WTC11 (cell line): ENCODE measurements around the gene STXBP6. TPM values are rescaled to one million over a fixed set of nuclear protein-coding genes. Genes with fewer than 3 reads are reported as not detected.
"Not testable (repeated sequence)": the region's sequence is repeated elsewhere in the genome, so short reads cannot be mapped to it uniquely, and the experiment has no call there.

ENCODE experiments used
- ATAC-seq: fragments of 200-7000 bp; cut with Tn5 transposase; 2 replicates; pipeline ENCODE4 v1.10.0; 2021; ENCODE audit warnings: mild to moderate bottlenecking, moderate library complexity
- CTCF ChIA-PET: fragments of 300-600 bp; sonication (Branson Sonifier 250); formaldehyde crosslinking; loops from one replicate; lab custom pipeline; 2021; ENCODE audit warnings: antibody characterized with exemption; lab: Charles Lee
- POLR2A ChIA-PET: fragments of 350-600 bp; sonication (Branson Sonifier 250); formaldehyde crosslinking; loops from one replicate; lab custom pipeline; 2021; ENCODE audit warnings: antibody characterized with exemption; lab: Charles Lee
- DNase-seq: peaks from one replicate; pipeline ENCODE4 v3.0.0; 2021; ENCODE audit warnings: low spot score
- H3K27ac Mint-ChIP-seq: 2 replicates; pipeline ENCODE4 v1.8.0; 2021; ENCODE audit warnings: mixed read lengths
- H3K27me3 Mint-ChIP-seq: 2 replicates; pipeline ENCODE4 v1.8.0; 2021; ENCODE audit warnings: low read depth, mild to moderate bottlenecking, moderate library complexity, mixed read lengths
- H3K36me3 Mint-ChIP-seq: 2 replicates; pipeline ENCODE4 v1.8.0; 2021; ENCODE audit warnings: mixed read lengths
- H3K4me1 Mint-ChIP-seq: 2 replicates; pipeline ENCODE4 v1.8.0; 2022; ENCODE audit warnings: mixed read lengths
- H3K4me3 Mint-ChIP-seq: 2 replicates; pipeline ENCODE4 v1.8.0; 2021; ENCODE audit warnings: mild to moderate bottlenecking, moderate library complexity, mixed read lengths
- H3K9me3 Mint-ChIP-seq: 2 replicates; pipeline ENCODE4 v1.8.0; 2021; ENCODE audit warnings: mixed read lengths
- ATF6 ChIP-seq: sonication (generic); formaldehyde crosslinking; IDR thresholded peaks from 2 replicates; pipeline ENCODE4 v1.8.1; 2023; ENCODE audit warnings: mild to moderate bottlenecking, missing genetic modification reagents
- CDX4 ChIP-seq: fragments of 250-450 bp; sonication (Bioruptor Pico); IDR thresholded peaks from 2 replicates; pipeline ENCODE4 v1.9.0; 2021; ENCODE audit warnings: moderate library complexity, mild to moderate bottlenecking, inconsistent platforms, borderline replicate concordance
- CREM ChIP-seq: sonication (generic); formaldehyde crosslinking; IDR thresholded peaks from 2 replicates; pipeline ENCODE4 v1.8.1; 2022; ENCODE audit warnings: mild to moderate bottlenecking, missing genetic modification reagents, moderate library complexity
- ESRRA ChIP-seq: sonication (generic); formaldehyde crosslinking; IDR thresholded peaks from 2 replicates; pipeline ENCODE4 v1.8.1; 2022; ENCODE audit warnings: mild to moderate bottlenecking, missing genetic modification reagents, borderline replicate concordance
- FOXK1 ChIP-seq: sonication (generic); formaldehyde crosslinking; IDR thresholded peaks from 2 replicates; pipeline ENCODE4 v1.8.0; 2022; ENCODE audit warnings: mild to moderate bottlenecking, moderate library complexity, missing genetic modification reagents
- IRF1 ChIP-seq: sonication (generic); formaldehyde crosslinking; IDR thresholded peaks from 2 replicates; pipeline ENCODE4 v1.8.0; 2023; ENCODE audit warnings: missing genetic modification reagents
- JUN ChIP-seq: sonication (generic); formaldehyde crosslinking; IDR thresholded peaks from 2 replicates; pipeline ENCODE4 v1.8.0; 2023; ENCODE audit warnings: mild to moderate bottlenecking, missing genetic modification reagents
- MAX ChIP-seq: sonication (generic); formaldehyde crosslinking; IDR thresholded peaks from 2 replicates; pipeline ENCODE4 v1.8.0; 2022; ENCODE audit warnings: mild to moderate bottlenecking, missing genetic modification reagents
- MLX ChIP-seq: sonication (generic); formaldehyde crosslinking; IDR thresholded peaks from 2 replicates; pipeline ENCODE4 v1.8.1; 2023; ENCODE audit warnings: mild to moderate bottlenecking, missing genetic modification reagents, moderate library complexity
- MYBL2 ChIP-seq: sonication (generic); formaldehyde crosslinking; IDR thresholded peaks from 2 replicates; pipeline ENCODE4 v1.8.1; 2023; ENCODE audit warnings: mild to moderate bottlenecking, moderate library complexity, missing genetic modification reagents
- RORB ChIP-seq: fragments of 250-450 bp; sonication (Bioruptor Pico); IDR thresholded peaks from 2 replicates; pipeline ENCODE4 v1.9.0; 2021; ENCODE audit warnings: mild to moderate bottlenecking
- SMAD4 ChIP-seq: sonication (generic); formaldehyde crosslinking; IDR thresholded peaks from 2 replicates; pipeline ENCODE4 v1.8.0; 2022; ENCODE audit warnings: mild to moderate bottlenecking, missing genetic modification reagents
- STAT6 ChIP-seq: sonication (generic); formaldehyde crosslinking; conservative IDR thresholded peaks from 2 replicates; pipeline ENCODE4 v1.8.1; 2023; ENCODE audit warnings: mild to moderate bottlenecking, low read depth, missing genetic modification reagents, moderate library complexity
- USF1 ChIP-seq: sonication (generic); formaldehyde crosslinking; IDR thresholded peaks from 2 replicates; pipeline ENCODE4 v1.8.0; 2022; ENCODE audit warnings: mild to moderate bottlenecking, missing genetic modification reagents
- ZNF219 ChIP-seq: sonication (generic); formaldehyde crosslinking; IDR thresholded peaks from 2 replicates; pipeline ENCODE4 v1.8.0; 2023; ENCODE audit warnings: missing genetic modification reagents, mild to moderate bottlenecking, borderline replicate concordance
- ZNF232 ChIP-seq: sonication (generic); formaldehyde crosslinking; IDR thresholded peaks from 2 replicates; pipeline ENCODE4 v1.8.0; 2022; ENCODE audit warnings: mild to moderate bottlenecking, missing genetic modification reagents
- ZNF425 ChIP-seq: fragments of 250-450 bp; sonication (Bioruptor Pico); conservative IDR thresholded peaks from 2 replicates; pipeline ENCODE4 v1.9.0; 2021; ENCODE audit warnings: mild to moderate bottlenecking
- total RNA-seq: library from RNA; stranded (reverse); gene quantifications from 3 replicates; pipeline ENCODE4 v1.2.3, GENCODE V29; 2021

Gene STXBP6
- total RNA-seq, 1 experiment from 2014 or later: 4.2 TPM

GRCh38 chr14:24774187-24774915 lies 275.6 kb downstream of the STXBP6 start:
- Mint-ChIP-seq H3K27ac (no peak overlapping the region), H3K27me3 (no peaks in the 10 kb centered on the region; the same call in none of the 2 replicates), H3K9me3 (peaks cover 14% of the 10 kb centered on the region), H3K36me3 (no peaks in the 10 kb centered on the region), H3K4me1 (peaks cover 27% of the 10 kb centered on the region), H3K4me3 (no peak overlapping the region)
- ATAC-seq (no peak), DNase-seq (no peak)
- no peak for TF ChIP-seq SMAD4 (CRISPR knock-in tag)
- TF ChIP-seq ZNF219 (CRISPR knock-in tag): no peak
- TF ChIP-seq IRF1: no peak
- no peak for TF ChIP-seq JUN
- no peak for TF ChIP-seq ATF6
- no peak for TF ChIP-seq ZNF425 (CRISPR knock-in tag)
- ChIA-PET POLR2A (no interaction called here), CTCF (interaction anchor here (1.2 to 1.6 kb wide), 2 partner anchors 32 to 64 kb away, joined by 4 to 7 read pairs; no protein-coding TSS in a partner anchor)

GRCh38 chr14:24773564-24773963 lies 276.4 kb downstream of the STXBP6 start:
- H3K27me3 Mint-ChIP-seq, H3K27ac Mint-ChIP-seq, ATAC-seq, DNase-seq, H3K36me3 Mint-ChIP-seq, H3K4me3 Mint-ChIP-seq, POLR2A ChIA-PET: not testable (repeated sequence)
- H3K9me3 Mint-ChIP-seq: peaks cover 19% of the 10 kb centered on the region
- CTCF ChIA-PET: interaction anchor here (1.6 kb wide), 1 partner anchor 33 kb away, joined by 4 read pairs; no protein-coding TSS in a partner anchor
- H3K4me1 Mint-ChIP-seq: peaks cover 27% of the 10 kb centered on the region

- ATAC-seq (no peak), DNase-seq (no peak)
- ChIA-PET POLR2A (no interaction called here), CTCF (interaction anchor here (1.3 kb wide), 1 partner anchor 40 kb away, joined by 3 read pairs; no protein-coding TSS in a partner anchor)
- peaks cover 10% of the 10 kb centered on the region for H3K36me3 Mint-ChIP-seq
- H3K4me1 Mint-ChIP-seq: no peaks in the 10 kb centered on the region
- no peaks in the 10 kb centered on the region; the same call in none of the 2 replicates for H3K27me3 Mint-ChIP-seq
- H3K4me3 Mint-ChIP-seq: no peak overlapping the region
- TF ChIP-seq ESRRA (CRISPR knock-in tag) (no peak), FOXK1 (CRISPR knock-in tag) (no peak)
- no peak overlapping the region for H3K27ac Mint-ChIP-seq
- peaks cover 33% of the 10 kb centered on the region for H3K9me3 Mint-ChIP-seq
These were observed 283.5 kb downstream of the STXBP6 start for GRCh38 chr14:24766434-24766833.

GRCh38 chr14:24761141-24761540 lies 288.8 kb downstream of the STXBP6 start:
- CTCF ChIA-PET: interaction anchor here (0.7 to 1.4 kb wide), 10 partner anchors 8 to 639 kb away, joined by 3 to 14 read pairs (median 5); no protein-coding TSS in a partner anchor
- no peak for ATAC-seq
- POLR2A ChIA-PET: no interaction called here
- TF ChIP-seq STAT6 (CRISPR knock-in tag) (no peak), USF1 (CRISPR knock-in tag) (no peak), RORB (no peak), MLX (no peak), CDX4 (CRISPR knock-in tag) (no peak), CREM (CRISPR knock-in tag) (no peak), ZNF232 (CRISPR knock-in tag) (no peak), MAX (CRISPR knock-in tag) (no peak), MYBL2 (CRISPR knock-in tag) (no peak)

More at GRCh38 chr14:24761141-24761540, 288.8 kb downstream of the STXBP6 start:
- peaks cover 5% of the 10 kb centered on the region for H3K9me3 Mint-ChIP-seq
- no peaks in the 10 kb centered on the region for H3K4me1 Mint-ChIP-seq
- H3K27ac Mint-ChIP-seq: no peak overlapping the region
- H3K4me3 Mint-ChIP-seq: no peak overlapping the region
- no peaks in the 10 kb centered on the region; the same call in none of the 2 replicates for H3K27me3 Mint-ChIP-seq
- DNase-seq: no peak
- no peaks in the 10 kb centered on the region for H3K36me3 Mint-ChIP-seq
